ENCODE data around the gene OR2AG1.
A peak's percentile ranks its signal among the peaks of the same experiment; 100 is the strongest.

OR2AG1 gene

GRCh38 chr11:6782720-6783119, at the start of gene OR2AG1:
TSS of gene OR2AG1 (plus strand) at chr11:6783020. CDS start at chr11:6785038, 2,018 bp downstream.
- no peaks in the 10 kb centered on the region for H3K4me1 ChIP-seq (ENCODE audit: control insufficient read depth, insufficient read depth, low read length)
- H3K9ac ChIP-seq (ENCODE audit: low read length) = no peak within 1 kb of the TSS
- no peaks in the 10 kb centered on the region for H3K27me3 ChIP-seq (replicated peaks; ENCODE audit: control insufficient read depth, insufficient read depth, low read length)
- no peaks in the 10 kb centered on the region for H3K36me3 ChIP-seq (ENCODE audit: control insufficient read depth, insufficient read depth, low read length, severe bottlenecking)
- no peak for DNase-seq (ENCODE audit: low read depth)
- no peak within 1 kb of the TSS for H3K4me3 ChIP-seq (ENCODE audit: low read length)
- H3K9me3 ChIP-seq (ENCODE audit: control insufficient read depth, low read length) = no peaks in the 10 kb centered on the region

DNA sequence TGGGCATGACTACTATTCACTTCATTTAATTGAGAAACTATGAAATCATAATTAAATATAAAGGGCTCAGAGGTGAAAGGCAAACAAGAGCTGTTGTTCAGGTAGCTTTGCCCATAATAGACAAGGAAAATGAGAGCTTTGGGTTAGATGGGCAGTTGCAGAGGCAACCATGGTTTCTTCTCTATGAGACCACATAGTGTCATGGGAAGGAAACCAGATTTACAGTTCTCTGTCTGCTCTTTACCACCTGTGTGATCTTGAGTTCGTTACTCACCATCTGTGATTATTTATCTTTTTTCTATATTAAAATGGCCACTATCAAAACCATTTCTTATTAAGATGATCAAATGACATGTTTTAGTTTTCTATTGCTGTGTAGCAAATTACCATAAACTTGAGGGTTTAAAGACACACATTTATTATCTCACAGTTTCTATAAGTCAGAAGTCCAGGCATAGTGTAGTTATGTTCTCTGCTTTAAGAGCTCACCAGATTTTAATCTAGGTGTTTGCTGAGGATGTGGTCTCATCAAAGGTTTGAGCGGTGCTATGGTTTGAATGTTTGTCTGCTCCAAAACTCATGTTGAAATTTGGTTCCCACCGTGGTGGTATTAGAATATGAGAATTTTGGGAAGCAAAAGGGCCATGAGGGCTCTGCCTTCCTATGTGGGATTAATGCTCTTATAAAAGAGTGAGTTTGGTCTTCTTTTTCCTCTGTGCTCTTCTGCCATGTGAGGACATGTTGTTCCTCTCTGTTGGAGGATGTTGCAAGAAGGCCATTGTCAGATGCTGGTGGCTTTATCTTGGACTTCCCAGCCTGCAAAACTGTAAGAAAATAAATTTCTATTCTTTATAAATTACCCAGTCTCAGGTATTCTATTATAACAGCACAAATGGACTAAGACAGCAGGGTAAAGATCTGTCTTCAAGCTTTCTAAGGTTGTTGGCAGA, 49.2 kb upstream of the OR2AG1 start:
- no peak for DNase-seq (ENCODE audit: low read depth)
- Histone ChIP-seq H3K27me3 (replicated peaks; ENCODE audit: control insufficient read depth, insufficient read depth, low read length) (no peaks in the 10 kb centered on the region), H3K9me3 (ENCODE audit: control insufficient read depth, low read length) (no peaks in the 10 kb centered on the region)

GRCh38 chr11:6734616-6735015, 48.2 kb upstream of the OR2AG1 start:
- Histone ChIP-seq H3K9ac (ENCODE audit: low read length) (no peak overlapping the region), H3K4me1 (ENCODE audit: control insufficient read depth, insufficient read depth, low read length) (peaks cover 2% of the 10 kb centered on the region), H3K9me3 (ENCODE audit: control insufficient read depth, low read length) (no peaks in the 10 kb centered on the region), H3K4me3 (ENCODE audit: low read length) (no peak overlapping the region), H3K27me3 (replicated peaks; ENCODE audit: control insufficient read depth, insufficient read depth, low read length) (no peaks in the 10 kb centered on the region), H3K36me3 (ENCODE audit: control insufficient read depth, insufficient read depth, low read length, severe bottlenecking) (no peaks in the 10 kb centered on the region)
- DNase-seq (ENCODE audit: low read depth) = no peak

More for the DNA sequence above, 49.2 kb upstream of the OR2AG1 start:
- H3K9ac ChIP-seq (ENCODE audit: low read length) = no peak overlapping the region
- H3K36me3 ChIP-seq (ENCODE audit: control insufficient read depth, insufficient read depth, low read length, severe bottlenecking) = no peaks in the 10 kb centered on the region
- peaks cover 2% of the 10 kb centered on the region for H3K4me1 ChIP-seq (ENCODE audit: control insufficient read depth, insufficient read depth, low read length)
- H3K4me3 ChIP-seq (ENCODE audit: low read length) = no peak overlapping the region

DNA sequence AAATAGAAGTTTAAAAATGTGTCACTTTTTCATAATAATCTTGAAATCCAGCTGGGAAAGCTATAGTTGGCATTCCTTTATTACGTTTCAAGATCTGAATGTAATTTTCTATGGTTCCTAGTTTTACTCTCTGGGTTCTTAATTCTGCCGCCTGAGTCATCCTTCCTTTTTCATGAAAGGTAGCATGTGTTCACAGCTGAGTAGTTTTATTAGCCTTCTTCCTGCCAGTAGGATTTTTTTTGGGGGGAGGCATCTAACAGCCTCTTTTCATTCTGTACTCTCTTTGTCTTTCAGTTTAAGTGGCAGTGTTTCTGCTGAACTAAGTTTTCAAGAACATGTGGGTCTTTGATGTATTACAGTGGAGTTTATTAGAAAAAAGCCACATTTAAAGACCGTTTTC, 47.5 kb upstream of the OR2AG1 start:
- no peaks in the 10 kb centered on the region for H3K9me3 ChIP-seq (ENCODE audit: control insufficient read depth, low read length)
- H3K36me3 ChIP-seq (ENCODE audit: control insufficient read depth, insufficient read depth, low read length, severe bottlenecking) = no peaks in the 10 kb centered on the region
- no peak overlapping the region for H3K9ac ChIP-seq (ENCODE audit: low read length)
- H3K27me3 ChIP-seq (replicated peaks; ENCODE audit: control insufficient read depth, insufficient read depth, low read length) = no peaks in the 10 kb centered on the region
- H3K4me1 ChIP-seq (ENCODE audit: control insufficient read depth, insufficient read depth, low read length) = peaks cover 2% of the 10 kb centered on the region
- no peak overlapping the region for H3K4me3 ChIP-seq (ENCODE audit: low read length)
- no peak for DNase-seq (ENCODE audit: low read depth)

- H3K4me1 ChIP-seq (ENCODE audit: control insufficient read depth, insufficient read depth, low read length) = peaks cover 2% of the 10 kb centered on the region
- H3K27me3 ChIP-seq (replicated peaks; ENCODE audit: control insufficient read depth, insufficient read depth, low read length) = no peaks in the 10 kb centered on the region
- H3K36me3 ChIP-seq (ENCODE audit: control insufficient read depth, insufficient read depth, low read length, severe bottlenecking) = no peaks in the 10 kb centered on the region
- DNase-seq (ENCODE audit: low read depth) = no peak
- H3K9me3 ChIP-seq (ENCODE audit: control insufficient read depth, low read length) = no peaks in the 10 kb centered on the region
- no peak overlapping the region for H3K4me3 ChIP-seq (ENCODE audit: low read length)
- H3K9ac ChIP-seq (ENCODE audit: low read length) = no peak overlapping the region
Measured at GRCh38 chr11:6736495-6737121, 46.2 kb upstream of the OR2AG1 start.

GRCh38 chr11:6737872-6738466, 44.9 kb upstream of the OR2AG1 start:
- peak; percentile 70 for DNase-seq (ENCODE audit: low read depth)
- no peaks in the 10 kb centered on the region for H3K36me3 ChIP-seq (ENCODE audit: control insufficient read depth, insufficient read depth, low read length, severe bottlenecking)
- H3K27me3 ChIP-seq (replicated peaks; ENCODE audit: control insufficient read depth, insufficient read depth, low read length) = no peaks in the 10 kb centered on the region
- H3K4me1 ChIP-seq (ENCODE audit: control insufficient read depth, insufficient read depth, low read length) = peaks cover 2% of the 10 kb centered on the region
- H3K9me3 ChIP-seq (ENCODE audit: control insufficient read depth, low read length) = no peaks in the 10 kb centered on the region
- no peak overlapping the region for H3K4me3 ChIP-seq (ENCODE audit: low read length)
- H3K9ac ChIP-seq (ENCODE audit: low read length) = no peak overlapping the region

DNA sequence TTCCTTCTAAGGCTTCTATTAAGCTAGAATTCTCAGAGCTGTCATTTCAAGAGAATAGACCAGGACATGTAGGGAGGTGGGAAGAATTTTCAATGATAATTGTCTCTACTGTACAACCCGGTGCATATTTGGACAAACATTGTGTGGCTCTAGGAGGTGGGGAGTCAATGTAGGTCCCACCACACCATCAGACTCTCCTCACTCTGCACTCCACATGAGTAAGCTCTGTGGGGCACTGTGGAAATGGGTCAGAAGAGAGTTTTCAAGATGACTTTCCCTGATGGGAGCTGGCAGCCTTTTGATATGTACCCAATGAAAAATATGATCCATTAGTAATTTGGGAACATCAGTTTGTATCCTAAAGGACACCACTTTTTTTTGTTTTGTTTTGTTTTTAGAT, 44.2 kb upstream of the OR2AG1 start:
- Histone ChIP-seq H3K4me3 (ENCODE audit: low read length) (no peak overlapping the region), H3K36me3 (ENCODE audit: control insufficient read depth, insufficient read depth, low read length, severe bottlenecking) (no peaks in the 10 kb centered on the region), H3K9ac (ENCODE audit: low read length) (no peak overlapping the region), H3K9me3 (ENCODE audit: control insufficient read depth, low read length) (no peaks in the 10 kb centered on the region), H3K27me3 (replicated peaks; ENCODE audit: control insufficient read depth, insufficient read depth, low read length) (no peaks in the 10 kb centered on the region), H3K4me1 (ENCODE audit: control insufficient read depth, insufficient read depth, low read length) (peaks cover 2% of the 10 kb centered on the region)
- no peak for DNase-seq (ENCODE audit: low read depth)

DNA sequence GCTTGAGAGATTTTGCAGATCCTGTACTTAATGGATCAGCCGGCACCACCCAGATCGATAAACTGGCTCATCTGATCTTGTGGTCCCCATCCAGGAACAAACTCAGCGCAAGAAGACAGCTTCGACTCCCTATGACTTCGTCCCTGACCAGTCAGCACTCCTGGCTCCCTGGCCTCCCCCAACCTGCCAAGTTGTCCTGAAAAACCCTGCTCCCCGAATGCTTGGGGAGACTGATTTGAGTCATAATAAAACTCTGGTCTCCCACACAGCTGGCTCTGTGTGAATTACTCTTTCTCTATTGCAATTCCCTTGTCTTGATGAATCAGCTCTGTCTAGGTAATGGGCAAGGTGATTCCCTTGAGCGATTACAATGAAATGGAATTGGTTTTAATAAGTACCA, 40.6 kb upstream of the OR2AG1 start:
- Histone ChIP-seq H3K9ac (ENCODE audit: low read length) (no peak overlapping the region), H3K27me3 (replicated peaks; ENCODE audit: control insufficient read depth, insufficient read depth, low read length) (no peaks in the 10 kb centered on the region)

DNA sequence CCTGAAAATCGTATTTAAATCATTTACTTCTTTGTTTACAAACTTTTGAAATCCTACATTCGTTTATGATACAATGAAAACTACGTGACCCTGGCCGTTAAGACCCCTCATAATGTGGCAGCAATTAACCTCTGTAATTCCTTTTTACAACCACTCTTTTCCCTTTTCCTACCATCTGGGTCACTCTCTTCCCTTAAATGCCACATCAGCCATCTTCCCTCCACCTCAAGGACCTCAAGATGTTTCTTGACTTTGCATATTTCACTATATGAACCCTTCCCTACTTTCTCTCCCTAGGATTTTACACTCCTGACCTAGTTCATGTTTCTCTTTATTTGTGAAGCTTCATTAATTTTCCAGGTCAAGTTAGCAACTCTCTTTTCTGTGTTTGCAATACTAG, 37.8 kb upstream of the OR2AG1 start:
- H3K27me3 ChIP-seq (replicated peaks; ENCODE audit: control insufficient read depth, insufficient read depth, low read length) = no peaks in the 10 kb centered on the region
- no peak overlapping the region for H3K9ac ChIP-seq (ENCODE audit: low read length)
- no peaks in the 10 kb centered on the region for H3K4me1 ChIP-seq (ENCODE audit: control insufficient read depth, insufficient read depth, low read length)
- H3K36me3 ChIP-seq (ENCODE audit: control insufficient read depth, insufficient read depth, low read length, severe bottlenecking) = no peaks in the 10 kb centered on the region
- H3K9me3 ChIP-seq (ENCODE audit: control insufficient read depth, low read length) = no peaks in the 10 kb centered on the region
- no peak for DNase-seq (ENCODE audit: low read depth)
- H3K4me3 ChIP-seq (ENCODE audit: low read length) = no peak overlapping the region

More for the DNA sequence above, 40.6 kb upstream of the OR2AG1 start:
- Histone ChIP-seq H3K36me3 (ENCODE audit: control insufficient read depth, insufficient read depth, low read length, severe bottlenecking) (no peaks in the 10 kb centered on the region), H3K4me1 (ENCODE audit: control insufficient read depth, insufficient read depth, low read length) (no peaks in the 10 kb centered on the region), H3K9me3 (ENCODE audit: control insufficient read depth, low read length) (no peaks in the 10 kb centered on the region), H3K4me3 (ENCODE audit: low read length) (no peak overlapping the region)
- DNase-seq (ENCODE audit: low read depth) = no peak

DNA sequence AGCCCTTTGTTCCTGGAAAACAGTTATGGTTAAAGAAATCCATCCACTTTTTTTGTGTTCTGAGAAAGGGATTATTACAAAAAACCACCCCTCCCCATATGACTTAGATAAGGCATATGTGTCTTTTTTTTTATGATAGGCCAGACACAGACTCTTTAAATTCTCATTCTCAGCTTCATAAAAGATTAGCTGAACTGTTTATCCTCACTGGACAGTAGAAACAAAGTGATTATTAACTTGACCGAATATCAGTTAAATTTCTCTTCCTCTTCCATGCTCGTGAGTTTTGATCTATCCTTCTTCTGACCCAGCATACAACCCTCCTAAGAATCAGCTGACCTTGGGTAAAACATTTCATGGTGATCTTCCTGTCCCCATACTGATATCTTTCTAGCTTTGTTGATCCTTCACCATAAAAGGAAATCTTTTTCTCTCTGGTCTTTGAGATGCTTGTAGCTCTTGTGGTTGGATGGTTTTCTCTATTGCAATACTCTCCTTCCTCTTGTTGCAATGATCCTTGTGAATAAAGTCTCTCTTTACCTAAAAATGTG, 37.3 kb upstream of the OR2AG1 start:
- Histone ChIP-seq H3K36me3 (ENCODE audit: control insufficient read depth, insufficient read depth, low read length, severe bottlenecking) (no peaks in the 10 kb centered on the region), H3K4me1 (ENCODE audit: control insufficient read depth, insufficient read depth, low read length) (no peaks in the 10 kb centered on the region), H3K9ac (ENCODE audit: low read length) (no peak overlapping the region), H3K9me3 (ENCODE audit: control insufficient read depth, low read length) (no peaks in the 10 kb centered on the region), H3K27me3 (replicated peaks; ENCODE audit: control insufficient read depth, insufficient read depth, low read length) (no peaks in the 10 kb centered on the region), H3K4me3 (ENCODE audit: low read length) (no peak overlapping the region)
- no peak for DNase-seq (ENCODE audit: low read depth)

- no peak for DNase-seq (ENCODE audit: low read depth)
- no peak overlapping the region for H3K9ac ChIP-seq (ENCODE audit: low read length)
- H3K4me3 ChIP-seq (ENCODE audit: low read length) = peak overlapping the region; percentile 51
- no peaks in the 10 kb centered on the region for H3K4me1 ChIP-seq (ENCODE audit: control insufficient read depth, insufficient read depth, low read length)
- H3K27me3 ChIP-seq (replicated peaks; ENCODE audit: control insufficient read depth, insufficient read depth, low read length) = no peaks in the 10 kb centered on the region
- no peaks in the 10 kb centered on the region for H3K36me3 ChIP-seq (ENCODE audit: control insufficient read depth, insufficient read depth, low read length, severe bottlenecking)
- H3K9me3 ChIP-seq (ENCODE audit: control insufficient read depth, low read length) = no peaks in the 10 kb centered on the region
Measured at GRCh38 chr11:6746086-6746618, 36.7 kb upstream of the OR2AG1 start.
